Endodermal cell (in vitro differentiated cells): ENCODE measurements around the gene PLCD1. TPM values are rescaled to one million over a fixed set of nuclear protein-coding genes. Genes with fewer than 3 reads are reported as not detected.

Experiments used
- DNase-seq: peaks from one replicate; pipeline ENCODE4 v3.0.0-alpha.2; 2017
- H3K27ac ChIP-seq: 2 replicates; pipeline ENCODE4 v1.5.1; 2013; ENCODE audit warnings: mild to moderate bottlenecking, low read depth, low read length, moderate library complexity
- H3K27me3 ChIP-seq: 2 replicates; pipeline ENCODE4 v1.6.1; 2013; ENCODE audit warnings: mild to moderate bottlenecking, low read length, moderate library complexity; ENCODE audit not compliant: insufficient read depth, control insufficient read depth, poor library complexity, severe bottlenecking
- H3K36me3 ChIP-seq: 2 replicates; pipeline ENCODE4 v1.7.0; 2013; ENCODE audit warnings: mild to moderate bottlenecking, low read length, moderate library complexity; ENCODE audit not compliant: control insufficient read depth, insufficient read depth
- H3K4me1 ChIP-seq: one replicate; pipeline ENCODE4 v1.7.0; 2013; ENCODE audit warnings: low read length; ENCODE audit not compliant: control insufficient read depth, insufficient read depth
- H3K4me3 ChIP-seq: 2 replicates; pipeline ENCODE4 v1.5.1; 2013; ENCODE audit warnings: mild to moderate bottlenecking, low read length, moderate library complexity
- H3K9ac ChIP-seq: 2 replicates; pipeline ENCODE4 v1.6.1; 2013; ENCODE audit warnings: mild to moderate bottlenecking, low read length, moderate library complexity; ENCODE audit not compliant: poor library complexity, severe bottlenecking; ENCODE audit errors: extremely low read depth
- H3K9me3 ChIP-seq: 2 replicates; pipeline ENCODE4 v1.6.1; 2013; ENCODE audit warnings: mild to moderate bottlenecking, low read length, moderate library complexity; ENCODE audit not compliant: control insufficient read depth
- H3K27ac Mint-ChIP-seq: 2 replicates; pipeline ENCODE4 v1.8.0; 2020; ENCODE audit warnings: mixed read lengths
- H3K27me3 Mint-ChIP-seq: 2 replicates; pipeline ENCODE4 v1.8.0; 2021; ENCODE audit warnings: mild to moderate bottlenecking, mixed read lengths; ENCODE audit not compliant: insufficient read depth
- H3K36me3 Mint-ChIP-seq: 2 replicates; pipeline ENCODE4 v1.8.0; 2020; ENCODE audit warnings: low read depth, mixed read lengths
- H3K4me1 Mint-ChIP-seq: 2 replicates; pipeline ENCODE4 v1.8.0; 2020; ENCODE audit warnings: mixed read lengths
- H3K4me3 Mint-ChIP-seq: 2 replicates; pipeline ENCODE4 v1.8.0; 2020; ENCODE audit warnings: mild to moderate bottlenecking, moderate library complexity, mixed read lengths
- H3K9me3 Mint-ChIP-seq: 2 replicates; pipeline ENCODE4 v1.8.0; 2020; ENCODE audit warnings: mild to moderate bottlenecking, mixed read lengths
- WGBS, 2 experiments: methylation state at CpG; one replicate each; pipeline versions ENCODE4 v1.1.5 to v1.1.7; 2013; ENCODE audit warnings: missing lambda C conversion rate in 2 of 2, mixed read lengths in 1 of 2; ENCODE audit not compliant: insufficient coverage in 1 of 2, insufficient read length in 1 of 2; 5-methylcytosine and 5-hydroxymethylcytosine counted together
- total RNA-seq, 2 donors: library from RNA; stranded (reverse); fragmentation: NEBNext Ultra II Directional in 1 of 2; extraction: Animal tissue kit (Norgen Biotek cat#: 25700) in 1 of 2; gene quantifications; 2 replicates in 1 of 2; 3 replicates in 1 of 2; pipeline ENCODE4 v1.2.1, GENCODE V29; 2021
- TF ChIP-seq, protein P1 (sequence below): fragments of 200-600 bp; sonication (generic); conservative IDR thresholded peaks from 2 replicates; pipeline ENCODE4 v1.5.0; 2021; ENCODE audit warnings: antibody characterized with exemption, mild to moderate bottlenecking

PLCD1 gene
- total RNA-seq, 2 donors from 2014 or later = 54.3 to 66.6 TPM

- H3K9ac ChIP-seq = no peak overlapping the region
- no peaks in the 10 kb centered on the region for H3K27me3 ChIP-seq
- H3K27ac Mint-ChIP-seq = no peak overlapping the region
- no peak overlapping the region for H3K27ac ChIP-seq
- H3K27me3 Mint-ChIP-seq = no peaks in the 10 kb centered on the region
- H3K36me3 Mint-ChIP-seq = peaks cover 36% of the 10 kb centered on the region
- TF ChIP-seq, protein P1, sequence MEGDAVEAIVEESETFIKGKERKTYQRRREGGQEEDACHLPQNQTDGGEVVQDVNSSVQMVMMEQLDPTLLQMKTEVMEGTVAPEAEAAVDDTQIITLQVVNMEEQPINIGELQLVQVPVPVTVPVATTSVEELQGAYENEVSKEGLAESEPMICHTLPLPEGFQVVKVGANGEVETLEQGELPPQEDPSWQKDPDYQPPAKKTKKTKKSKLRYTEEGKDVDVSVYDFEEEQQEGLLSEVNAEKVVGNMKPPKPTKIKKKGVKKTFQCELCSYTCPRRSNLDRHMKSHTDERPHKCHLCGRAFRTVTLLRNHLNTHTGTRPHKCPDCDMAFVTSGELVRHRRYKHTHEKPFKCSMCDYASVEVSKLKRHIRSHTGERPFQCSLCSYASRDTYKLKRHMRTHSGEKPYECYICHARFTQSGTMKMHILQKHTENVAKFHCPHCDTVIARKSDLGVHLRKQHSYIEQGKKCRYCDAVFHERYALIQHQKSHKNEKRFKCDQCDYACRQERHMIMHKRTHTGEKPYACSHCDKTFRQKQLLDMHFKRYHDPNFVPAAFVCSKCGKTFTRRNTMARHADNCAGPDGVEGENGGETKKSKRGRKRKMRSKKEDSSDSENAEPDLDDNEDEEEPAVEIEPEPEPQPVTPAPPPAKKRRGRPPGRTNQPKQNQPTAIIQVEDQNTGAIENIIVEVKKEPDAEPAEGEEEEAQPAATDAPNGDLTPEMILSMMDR = no peak
- peaks cover 5% of the 10 kb centered on the region for H3K36me3 ChIP-seq
- H3K9me3 Mint-ChIP-seq = no peaks in the 10 kb centered on the region
- H3K4me1 ChIP-seq = no peaks in the 10 kb centered on the region
- no peak overlapping the region for H3K4me3 Mint-ChIP-seq
- no peaks in the 10 kb centered on the region for H3K9me3 ChIP-seq
- 92 to 96% methylated on average over 8 to 15 of the region's 15 CpGs for WGBS, 2 experiments
- H3K4me1 Mint-ChIP-seq = peaks cover 8% of the 10 kb centered on the region
- no peak overlapping the region for H3K4me3 ChIP-seq
- no peak for DNase-seq
Observed at GRCh38 chr3:38005076-38006020, 24.1 kb downstream of the PLCD1 start.

GRCh38 chr3:38004415-38005075, 24.9 kb downstream of the PLCD1 start:
- H3K4me3 ChIP-seq = no peak overlapping the region
- no peaks in the 10 kb centered on the region for H3K4me1 ChIP-seq
- Mint-ChIP-seq H3K4me3 (no peak overlapping the region), H3K4me1 (peaks cover 8% of the 10 kb centered on the region), H3K27ac (peak overlapping the region; percentile 5), H3K27me3 (no peaks in the 10 kb centered on the region), H3K9me3 (no peaks in the 10 kb centered on the region), H3K36me3 (peaks cover 36% of the 10 kb centered on the region)
- H3K27me3 ChIP-seq = no peaks in the 10 kb centered on the region
- 82 to 83% methylated on average over 9 to 14 of the region's 14 CpGs for WGBS, 2 experiments
- no peaks in the 10 kb centered on the region for H3K9me3 ChIP-seq
- DNase-seq = peak; percentile 88
- TF ChIP-seq, protein P1 = peak; percentile 76
- H3K9ac ChIP-seq = no peak overlapping the region
- no peak overlapping the region for H3K27ac ChIP-seq
- no peaks in the 10 kb centered on the region for H3K36me3 ChIP-seq

DNA sequence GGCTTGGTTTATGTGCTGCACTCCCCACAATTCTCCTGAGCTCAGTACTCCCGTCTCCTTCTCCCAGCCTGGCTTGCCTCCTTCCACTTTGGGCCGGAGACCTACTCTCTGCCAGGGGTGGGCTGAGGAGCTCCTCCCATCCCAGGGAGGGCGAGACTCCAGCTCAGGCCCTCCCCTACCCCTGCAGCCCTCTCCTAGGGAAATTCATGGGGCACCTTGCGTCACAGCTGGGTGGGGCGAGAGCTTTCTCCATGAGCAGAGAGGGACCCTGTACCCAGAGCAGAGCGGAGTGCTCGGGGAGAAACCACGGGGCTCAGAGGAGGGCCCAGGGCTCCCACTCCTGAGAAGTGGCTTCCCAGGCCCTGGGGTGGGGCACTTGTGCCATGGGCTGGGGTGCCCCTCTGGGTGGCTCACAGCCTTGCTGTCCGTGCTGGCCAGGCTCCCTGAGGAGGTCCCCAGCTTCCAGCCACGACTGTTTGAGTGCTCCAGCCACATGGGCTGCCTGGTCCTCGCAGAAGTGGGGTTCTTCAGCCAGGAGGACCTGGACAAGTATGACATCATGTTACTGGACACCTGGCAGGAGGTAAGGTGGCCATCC, 25.5 kb downstream of the PLCD1 start:
- no peak for DNase-seq
- Mint-ChIP-seq H3K36me3 (peaks cover 37% of the 10 kb centered on the region), H3K27ac (peak overlapping the region; percentile 5)

More for the DNA sequence above, 25.5 kb downstream of the PLCD1 start:
- H3K4me3 ChIP-seq = no peak overlapping the region
- H3K4me1 Mint-ChIP-seq = peaks cover 8% of the 10 kb centered on the region
- no peak overlapping the region for H3K9ac ChIP-seq
- no peak overlapping the region for H3K4me3 Mint-ChIP-seq
- H3K4me1 ChIP-seq = no peaks in the 10 kb centered on the region
- no peak overlapping the region for H3K27ac ChIP-seq
- TF ChIP-seq, protein P1 = no peak
- H3K36me3 ChIP-seq = no peaks in the 10 kb centered on the region
- H3K9me3 Mint-ChIP-seq = no peaks in the 10 kb centered on the region
- H3K27me3 Mint-ChIP-seq = no peaks in the 10 kb centered on the region
- H3K9me3 ChIP-seq = no peaks in the 10 kb centered on the region
- no peaks in the 10 kb centered on the region for H3K27me3 ChIP-seq
- 69 to 80% methylated on average over 4 to 11 of the region's 11 CpGs for WGBS, 2 experiments
